ENCODE results near the gene FAM171A1.

The FAM171A1 gene

GRCh38 chr10:15381420-15381819, 10.3 kb upstream of the FAM171A1 start:
- no peaks in the 10 kb centered on the region for H3K36me3 ChIP-seq (ENCODE audit: insufficient read depth, low read length)
- DNase-seq (ENCODE audit: low read depth, low spot score) = no peak
- H3K9me3 ChIP-seq (ENCODE audit: low read depth, low read length) = no peaks in the 10 kb centered on the region
- no peak overlapping the region for H3K9ac ChIP-seq (ENCODE audit: insufficient read length)
- TF ChIP-seq FOXP2 (optimal IDR thresholded peaks at IDR 0.05; ENCODE audit: control extremely low read depth, extremely low read length, insufficient read depth) (no peak), EZH2 (IDR thresholded peaks at IDR 0.05) (no peak), POLR2AphosphoS5 (IDR thresholded peaks at IDR 0.05; ENCODE audit: borderline replicate concordance, low read depth, low read length) (no peak)
- no peak overlapping the region for H3K4me3 ChIP-seq
- no peak overlapping the region for H3K27ac ChIP-seq

DNA sequence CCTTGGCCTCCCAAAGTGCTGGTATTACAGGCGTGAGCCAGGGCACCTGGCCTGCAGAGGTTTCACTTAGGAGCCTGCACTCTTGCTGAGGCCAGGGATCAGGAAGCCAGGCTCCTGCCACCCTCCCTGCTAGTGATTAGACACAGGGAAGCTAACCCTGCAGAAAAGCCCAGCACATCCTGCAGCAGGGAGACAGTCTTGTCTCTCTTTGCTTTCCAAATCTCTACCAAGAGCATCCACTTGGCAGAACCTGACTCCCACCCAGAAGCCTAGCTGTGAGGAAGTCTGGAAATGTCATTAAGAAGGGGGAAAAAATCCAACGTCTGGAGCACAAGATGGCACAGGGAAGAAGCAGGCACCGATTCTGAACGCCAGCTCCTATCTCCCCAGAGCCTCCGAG, 8.0 kb upstream of the FAM171A1 start:
- no peaks in the 10 kb centered on the region for H3K9me3 ChIP-seq (ENCODE audit: low read depth, low read length)
- no peak overlapping the region for H3K9ac ChIP-seq (ENCODE audit: insufficient read length)
- DNase-seq (ENCODE audit: low read depth, low spot score) = no peak
- H3K4me3 ChIP-seq = no peak overlapping the region
- TF ChIP-seq EZH2 (IDR thresholded peaks at IDR 0.05) = no peak
- TF ChIP-seq POLR2AphosphoS5 (IDR thresholded peaks at IDR 0.05; ENCODE audit: borderline replicate concordance, low read depth, low read length) = no peak
- TF ChIP-seq FOXP2 (optimal IDR thresholded peaks at IDR 0.05; ENCODE audit: control extremely low read depth, extremely low read length, insufficient read depth) = no peak
- H3K36me3 ChIP-seq (ENCODE audit: insufficient read depth, low read length) = no peaks in the 10 kb centered on the region
- no peak overlapping the region for H3K27ac ChIP-seq

- TF ChIP-seq POLR2AphosphoS5 (IDR thresholded peaks at IDR 0.05; ENCODE audit: borderline replicate concordance, low read depth, low read length) = no peak
- no peak overlapping the region for H3K9ac ChIP-seq (ENCODE audit: insufficient read length)
- H3K36me3 ChIP-seq (ENCODE audit: insufficient read depth, low read length) = no peaks in the 10 kb centered on the region
- no peaks in the 10 kb centered on the region for H3K9me3 ChIP-seq (ENCODE audit: low read depth, low read length)
- H3K27ac ChIP-seq = no peak overlapping the region
- no peak overlapping the region for H3K4me3 ChIP-seq
- DNase-seq (ENCODE audit: low read depth, low spot score) = no peak
Observed at GRCh38 chr10:15378569-15378968, 7.5 kb upstream of the FAM171A1 start.

- TF ChIP-seq FOXP2 (optimal IDR thresholded peaks at IDR 0.05; ENCODE audit: control extremely low read depth, extremely low read length, insufficient read depth) = no peak
- no peak for TF ChIP-seq EZH2 (IDR thresholded peaks at IDR 0.05)
- no peak for TF ChIP-seq POLR2AphosphoS5 (IDR thresholded peaks at IDR 0.05; ENCODE audit: borderline replicate concordance, low read depth, low read length)
- DNase-seq (ENCODE audit: low read depth, low spot score) = no peak
- H3K27ac ChIP-seq = no peak overlapping the region
- no peak overlapping the region for H3K9ac ChIP-seq (ENCODE audit: insufficient read length)
- no peaks in the 10 kb centered on the region for H3K36me3 ChIP-seq (ENCODE audit: insufficient read depth, low read length)
- no peaks in the 10 kb centered on the region for H3K9me3 ChIP-seq (ENCODE audit: low read depth, low read length)
- no peak overlapping the region for H3K4me3 ChIP-seq
Observed at GRCh38 chr10:15374566-15374965, 3.5 kb upstream of the FAM171A1 start.

- H3K9ac ChIP-seq (ENCODE audit: insufficient read length) = no peak overlapping the region
- no peak for DNase-seq (ENCODE audit: low read depth, low spot score)
- no peak overlapping the region for H3K27ac ChIP-seq
- TF ChIP-seq EZH2 (IDR thresholded peaks at IDR 0.05) = no peak
- no peak for TF ChIP-seq POLR2AphosphoS5 (IDR thresholded peaks at IDR 0.05; ENCODE audit: borderline replicate concordance, low read depth, low read length)
- TF ChIP-seq FOXP2 (optimal IDR thresholded peaks at IDR 0.05; ENCODE audit: control extremely low read depth, extremely low read length, insufficient read depth) = no peak
- H3K9me3 ChIP-seq (ENCODE audit: low read depth, low read length) = no peaks in the 10 kb centered on the region
- no peak overlapping the region for H3K4me3 ChIP-seq
- no peaks in the 10 kb centered on the region for H3K36me3 ChIP-seq (ENCODE audit: insufficient read depth, low read length)
Observed at GRCh38 chr10:15374156-15374555, 3.1 kb upstream of the FAM171A1 start.

- Histone ChIP-seq H3K9ac (ENCODE audit: insufficient read length) (no peak overlapping the region), H3K9me3 (ENCODE audit: low read depth, low read length) (no peaks in the 10 kb centered on the region), H3K4me3 (no peak overlapping the region), H3K36me3 (ENCODE audit: insufficient read depth, low read length) (no peaks in the 10 kb centered on the region), H3K27ac (no peak overlapping the region)
- no peak for TF ChIP-seq FOXP2 (optimal IDR thresholded peaks at IDR 0.05; ENCODE audit: control extremely low read depth, extremely low read length, insufficient read depth)
- no peak for TF ChIP-seq EZH2 (IDR thresholded peaks at IDR 0.05)
- TF ChIP-seq POLR2AphosphoS5 (IDR thresholded peaks at IDR 0.05; ENCODE audit: borderline replicate concordance, low read depth, low read length) = no peak
- DNase-seq (ENCODE audit: low read depth, low spot score) = no peak
Observed at GRCh38 chr10:15373199-15373598, 2.1 kb upstream of the FAM171A1 start.

GRCh38 chr10:15370212-15370855, 755 bp downstream of the FAM171A1 start:
- H3K4me3 ChIP-seq = peak overlapping the region; percentile 74
- H3K36me3 ChIP-seq (ENCODE audit: insufficient read depth, low read length) = no peaks in the 10 kb centered on the region
- H3K27ac ChIP-seq = no peak overlapping the region
- peak overlapping the region; percentile 68 for H3K9ac ChIP-seq (ENCODE audit: insufficient read length)
- H3K9me3 ChIP-seq (ENCODE audit: low read depth, low read length) = no peaks in the 10 kb centered on the region
- TF ChIP-seq POLR2AphosphoS5 (IDR thresholded peaks at IDR 0.05; ENCODE audit: borderline replicate concordance, low read depth, low read length) (no peak), EZH2 (IDR thresholded peaks at IDR 0.05) (no peak), FOXP2 (optimal IDR thresholded peaks at IDR 0.05; ENCODE audit: control extremely low read depth, extremely low read length, insufficient read depth) (no peak)
- DNase-seq (ENCODE audit: low read depth, low spot score) = no peak

DNA sequence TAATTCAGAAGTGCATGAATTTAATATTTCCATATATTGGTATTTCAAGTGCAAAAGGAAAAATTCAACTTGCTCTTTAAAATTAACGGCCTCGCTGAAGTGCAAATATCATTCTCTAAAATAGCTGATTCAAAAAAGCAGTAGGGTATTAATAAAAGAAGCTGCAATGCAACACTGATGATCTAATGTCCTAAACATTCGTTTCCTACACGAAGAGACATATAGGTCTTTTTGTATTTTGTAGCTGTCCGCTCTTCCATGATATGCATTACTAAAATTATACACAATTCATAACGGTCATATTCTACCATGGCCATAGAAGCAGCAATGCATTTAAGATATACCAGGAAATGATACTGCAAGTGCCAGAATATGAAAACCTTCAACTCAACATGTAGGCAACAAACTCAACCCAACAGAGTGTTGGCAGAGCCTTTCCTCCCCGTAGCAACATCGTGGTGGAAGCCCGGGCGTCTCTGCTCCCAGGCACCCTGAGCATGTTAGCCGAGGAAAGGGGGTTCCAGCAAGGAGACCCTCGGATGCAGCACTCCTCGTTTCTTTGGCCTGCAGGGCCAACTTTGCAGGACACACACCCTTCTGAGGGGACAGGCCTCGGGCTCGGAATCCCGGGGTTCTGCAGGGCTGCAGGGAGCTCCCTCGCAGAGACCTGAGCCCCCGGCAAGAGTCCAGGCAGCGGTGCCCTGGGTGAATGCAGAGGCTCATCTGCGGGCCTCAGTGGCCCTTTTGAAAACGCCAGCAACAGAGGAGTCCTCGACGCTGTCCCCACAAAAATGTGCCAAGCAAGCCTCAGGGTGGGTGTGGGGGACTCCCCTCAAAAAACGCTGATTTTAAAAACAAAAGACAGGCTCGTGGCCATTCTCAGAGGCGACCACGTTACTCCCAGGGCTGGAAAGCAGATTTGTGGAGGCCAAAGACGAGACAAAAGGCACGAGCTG, 1.6 kb downstream of the FAM171A1 start:
- Histone ChIP-seq H3K4me3 (peak overlapping the region; percentile 74), H3K36me3 (ENCODE audit: insufficient read depth, low read length) (no peaks in the 10 kb centered on the region), H3K9me3 (ENCODE audit: low read depth, low read length) (no peaks in the 10 kb centered on the region), H3K27ac (no peak overlapping the region), H3K9ac (ENCODE audit: insufficient read length) (peak overlapping the region; percentile 68)
- no peak for DNase-seq (ENCODE audit: low read depth, low spot score)
- no peak for TF ChIP-seq FOXP2 (optimal IDR thresholded peaks at IDR 0.05; ENCODE audit: control extremely low read depth, extremely low read length, insufficient read depth)
- no peak for TF ChIP-seq EZH2 (IDR thresholded peaks at IDR 0.05)
- TF ChIP-seq POLR2AphosphoS5 (IDR thresholded peaks at IDR 0.05; ENCODE audit: borderline replicate concordance, low read depth, low read length) = no peak

All from SK-N-MC (cell line).